Coronary artery (tissue), 2 donors: ENCODE data around the gene TUBA1C.
"Not testable (repeated sequence)": the region's sequence is repeated elsewhere in the genome, so short reads cannot be mapped to it uniquely, and the experiment has no call there.

Experiments
- DNase-seq: peaks from one replicate; pipeline ENCODE4 v3.0.0-alpha.2; 2017; ENCODE audit warnings: low spot score
- H3K27ac ChIP-seq, 2 donors: fragments of 200-600 bp; sonication (generic); one replicate each; pipeline ENCODE4 v1.5.1; 2016 to 2019
- H3K4me3 ChIP-seq: fragments of 200-600 bp; sonication (generic); 2 replicates; pipeline ENCODE4 v1.5.1; 2016; ENCODE audit warnings: mild to moderate bottlenecking, moderate library complexity
- TF ChIP-seq, protein P1 (sequence below): fragments of 200-600 bp; sonication (generic); IDR thresholded peaks from one replicate; pipeline ENCODE4 v1.5.1; 2019; ENCODE audit warnings: antibody characterized with exemption

Gene TUBA1C

DNA sequence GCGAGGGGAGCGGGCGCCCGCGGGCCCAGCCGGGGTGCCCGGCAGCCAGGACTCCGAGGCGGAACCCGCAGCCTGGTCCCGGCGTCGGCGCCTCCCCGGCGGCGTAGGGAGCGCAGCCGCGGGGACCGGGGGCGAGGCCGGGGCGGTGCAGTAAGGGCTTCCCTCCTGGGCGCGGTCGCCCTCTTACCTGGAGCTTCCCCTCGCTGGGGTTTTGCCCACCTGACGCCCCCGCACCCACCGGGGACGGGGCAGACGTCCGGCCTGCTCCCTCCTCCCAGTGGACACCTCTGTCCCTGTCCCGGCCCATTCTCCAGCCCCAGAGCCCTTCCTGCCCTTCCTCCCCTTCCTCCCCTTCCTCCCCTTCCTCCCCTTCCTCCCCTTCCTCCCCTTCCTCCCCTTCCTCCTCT, 413 bp upstream of the TUBA1C start:
- no peak for DNase-seq
- H3K27ac ChIP-seq, result peak overlapping the region; percentile 98 to 99
- peak overlapping the region; percentile 86 for H3K4me3 ChIP-seq
- TF ChIP-seq, protein P1, sequence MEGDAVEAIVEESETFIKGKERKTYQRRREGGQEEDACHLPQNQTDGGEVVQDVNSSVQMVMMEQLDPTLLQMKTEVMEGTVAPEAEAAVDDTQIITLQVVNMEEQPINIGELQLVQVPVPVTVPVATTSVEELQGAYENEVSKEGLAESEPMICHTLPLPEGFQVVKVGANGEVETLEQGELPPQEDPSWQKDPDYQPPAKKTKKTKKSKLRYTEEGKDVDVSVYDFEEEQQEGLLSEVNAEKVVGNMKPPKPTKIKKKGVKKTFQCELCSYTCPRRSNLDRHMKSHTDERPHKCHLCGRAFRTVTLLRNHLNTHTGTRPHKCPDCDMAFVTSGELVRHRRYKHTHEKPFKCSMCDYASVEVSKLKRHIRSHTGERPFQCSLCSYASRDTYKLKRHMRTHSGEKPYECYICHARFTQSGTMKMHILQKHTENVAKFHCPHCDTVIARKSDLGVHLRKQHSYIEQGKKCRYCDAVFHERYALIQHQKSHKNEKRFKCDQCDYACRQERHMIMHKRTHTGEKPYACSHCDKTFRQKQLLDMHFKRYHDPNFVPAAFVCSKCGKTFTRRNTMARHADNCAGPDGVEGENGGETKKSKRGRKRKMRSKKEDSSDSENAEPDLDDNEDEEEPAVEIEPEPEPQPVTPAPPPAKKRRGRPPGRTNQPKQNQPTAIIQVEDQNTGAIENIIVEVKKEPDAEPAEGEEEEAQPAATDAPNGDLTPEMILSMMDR, result no peak

DNA sequence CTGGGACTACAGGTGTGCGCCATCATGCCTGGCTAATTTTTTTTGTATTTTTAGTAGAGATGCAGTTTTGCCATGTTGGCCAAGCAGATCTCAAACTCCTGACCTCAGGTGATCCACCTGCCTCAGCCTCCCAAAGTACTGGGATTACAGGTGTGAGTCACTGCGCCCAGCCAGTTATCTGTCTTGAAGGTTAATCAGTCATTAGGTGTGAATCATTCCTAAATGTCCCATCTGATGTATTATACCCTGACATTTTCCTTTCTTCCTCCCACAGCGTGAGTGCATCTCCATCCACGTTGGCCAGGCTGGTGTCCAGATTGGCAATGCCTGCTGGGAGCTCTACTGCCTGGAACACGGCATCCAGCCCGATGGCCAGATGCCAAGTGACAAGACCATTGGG, 4.3 kb downstream of the TUBA1C start:
- H3K4me3 ChIP-seq, result peak overlapping the region; percentile 44
- DNase-seq, result not testable (repeated sequence)
- H3K27ac ChIP-seq, result peak overlapping the region; percentile 47 to 51

DNA sequence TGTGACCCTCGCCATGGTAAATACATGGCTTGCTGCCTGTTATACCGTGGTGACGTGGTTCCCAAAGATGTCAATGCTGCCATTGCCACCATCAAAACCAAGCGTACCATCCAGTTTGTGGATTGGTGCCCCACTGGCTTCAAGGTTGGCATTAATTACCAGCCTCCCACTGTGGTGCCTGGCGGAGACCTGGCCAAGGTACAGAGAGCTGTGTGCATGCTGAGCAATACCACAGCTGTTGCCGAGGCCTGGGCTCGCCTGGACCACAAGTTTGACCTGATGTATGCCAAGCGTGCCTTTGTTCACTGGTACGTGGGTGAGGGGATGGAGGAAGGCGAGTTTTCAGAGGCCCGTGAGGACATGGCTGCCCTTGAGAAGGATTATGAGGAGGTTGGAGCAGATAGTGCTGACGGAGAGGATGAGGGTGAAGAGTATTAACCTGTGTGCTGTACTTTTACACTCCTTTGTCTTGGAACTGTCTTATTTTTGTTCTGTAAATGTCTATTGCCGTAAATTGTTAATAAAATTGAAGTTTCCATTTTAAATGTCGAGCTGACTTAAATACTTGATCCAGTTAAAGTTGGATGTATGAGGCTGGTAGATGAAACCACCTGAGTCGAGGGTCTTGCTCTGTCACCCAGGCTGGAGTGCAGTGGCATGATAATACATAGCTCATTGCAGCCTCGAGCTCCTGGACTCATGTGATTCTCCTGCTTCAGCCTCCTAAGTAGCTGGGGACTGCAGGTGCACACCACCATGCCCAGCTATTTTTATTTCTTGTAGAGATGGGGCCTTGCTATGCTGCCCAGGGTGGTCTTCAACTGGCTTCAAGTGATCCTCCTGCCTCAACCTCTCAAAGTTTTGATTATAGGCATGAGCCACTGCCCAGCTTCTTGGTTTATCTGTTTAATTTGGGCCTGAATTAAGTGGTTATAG, 8.2 kb downstream of the TUBA1C start:
- no peak overlapping the region for H3K27ac ChIP-seq
- no peak overlapping the region for H3K4me3 ChIP-seq
- TF ChIP-seq, protein P1, result no peak
- no peak for DNase-seq

DNA sequence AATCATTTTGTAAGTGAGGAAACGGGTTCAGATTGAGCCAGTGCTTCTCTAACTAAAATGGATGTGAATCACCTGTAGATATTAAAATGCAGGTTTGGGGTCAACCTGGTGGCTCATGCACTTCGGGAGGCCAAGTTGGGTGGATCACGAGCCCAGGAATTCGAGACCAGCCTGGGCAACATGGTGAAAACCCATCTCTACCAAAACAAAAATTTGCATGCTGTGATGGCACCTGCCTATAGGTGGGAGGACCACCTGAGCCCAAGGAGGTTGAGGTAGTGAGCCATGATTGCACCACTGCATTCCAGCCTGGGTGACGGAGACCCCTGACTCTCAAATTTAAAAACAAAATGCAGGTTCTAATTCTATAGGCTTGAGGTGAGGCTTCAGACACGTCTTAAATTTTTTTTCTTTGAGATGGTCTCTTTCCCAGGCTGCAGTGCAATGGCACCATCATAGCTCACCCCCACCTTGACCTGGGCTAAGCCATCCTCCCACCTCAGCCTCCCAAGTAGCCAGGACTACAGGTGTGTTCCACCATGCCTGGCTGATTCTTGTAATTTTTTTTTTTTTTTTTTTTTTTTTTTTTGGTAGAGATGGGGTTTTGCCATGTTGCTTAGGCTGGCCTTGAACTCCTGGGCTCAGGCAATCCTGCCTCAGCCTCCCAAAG, 9.0 kb downstream of the TUBA1C start:
- no peak for DNase-seq
- TF ChIP-seq, protein P1, result no peak
- no peak overlapping the region for H3K4me3 ChIP-seq

GRCh38 chr12:49274396-49275069, 9.7 kb downstream of the TUBA1C start:
- no peak overlapping the region for H3K4me3 ChIP-seq

More for the DNA sequence above, 9.0 kb downstream of the TUBA1C start:
- no peak overlapping the region for H3K27ac ChIP-seq

GRCh38 chr12:49276304-49277290, 11.7 kb downstream of the TUBA1C start:
- H3K27ac ChIP-seq, result no peak overlapping the region
- no peak overlapping the region for H3K4me3 ChIP-seq
- TF ChIP-seq, protein P1, result no peak
- DNase-seq, result no peak

More at GRCh38 chr12:49274396-49275069, 9.7 kb downstream of the TUBA1C start:
- H3K27ac ChIP-seq, result no peak overlapping the region
- DNase-seq, result no peak
- TF ChIP-seq, protein P1, result no peak
